ENCODE results near the gene CUBN.

GRCh38 chr10:17046989-17047388 lies 82.6 kb downstream of the CUBN start:
- TF ChIP-seq CTCF (IDR thresholded peaks at IDR 0.05): no peak
- TF ChIP-seq POLR2A (IDR thresholded peaks at IDR 0.05): no peak

All from prostate gland (tissue), 2 donors.